HTERT RPE-1 (cell line): ENCODE results near the gene CRLF2.
"Not testable (repeated sequence)": the region's sequence is repeated elsewhere in the genome, so short reads cannot be mapped to it uniquely, and the experiment has no call there.

Source experiments
- in situ Hi-C: fragments of 300-500 bp; cut with MboI; formaldehyde crosslinking; loops from 4 replicates; pipeline ENCODE4 v1.14.3; 2020; ENCODE audit warnings: low sequenced_read_pairs

The CRLF2 gene

GRCh38 chrX:1215123-1215823 lies 2.8 kb upstream of the CRLF2 start:
- in situ Hi-C loops: no loop called here

DNA sequence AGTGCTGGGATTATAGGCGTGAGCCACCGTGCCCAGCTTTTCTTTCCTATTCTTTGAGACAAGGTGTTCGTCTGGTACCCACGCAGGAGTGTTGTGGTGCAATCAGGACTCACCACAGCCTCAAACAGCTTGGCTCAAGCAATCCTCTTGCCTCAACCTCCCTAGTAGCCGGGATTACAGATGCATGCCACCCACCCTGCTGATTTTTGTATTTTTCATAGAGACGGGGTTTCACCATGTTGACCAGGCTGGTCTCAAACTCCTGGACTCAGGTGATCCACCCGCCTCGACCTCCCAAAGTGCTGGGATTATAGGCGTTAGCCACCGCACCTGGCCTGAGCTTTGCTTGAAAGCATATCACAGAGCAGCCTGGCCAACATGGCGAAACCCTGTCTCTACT lies 1.5 kb upstream of the CRLF2 start:
- in situ Hi-C loops: no loop called here

GRCh38 chrX:1210844-1211243 lies 1.6 kb downstream of the CRLF2 start:
- in situ Hi-C loops: no loop called here

- in situ Hi-C loops: no loop called here
Observed at GRCh38 chrX:1207496-1208025, 4.9 kb downstream of the CRLF2 start.

- in situ Hi-C loops: no loop called here
Observed at GRCh38 chrX:1205681-1206611, 6.5 kb downstream of the CRLF2 start.

GRCh38 chrX:1202251-1202650 lies 10.2 kb downstream of the CRLF2 start:
- in situ Hi-C loops: no loop called here

GRCh38 chrX:1196436-1196835 lies 16.0 kb downstream of the CRLF2 start:
- in situ Hi-C loops: no loop called here

GRCh38 chrX:1192196-1192595 lies 20.3 kb downstream of the CRLF2 start:
- in situ Hi-C loops: not testable (repeated sequence)

GRCh38 chrX:1190596-1191145 lies 21.8 kb downstream of the CRLF2 start:
- in situ Hi-C loops: no loop called here

GRCh38 chrX:1185561-1185960 lies 26.9 kb downstream of the CRLF2 start:
- in situ Hi-C loops: no loop called here

- in situ Hi-C loops: no loop called here
Observed at GRCh38 chrX:1182211-1182610, 30.2 kb downstream of the CRLF2 start.

GRCh38 chrX:1181661-1182060 lies 30.8 kb downstream of the CRLF2 start:
- in situ Hi-C loops: not testable (repeated sequence)

GRCh38 chrX:1181170-1181569 lies 31.3 kb downstream of the CRLF2 start:
- in situ Hi-C loops: no loop called here

- in situ Hi-C loops: no loop called here
Observed at GRCh38 chrX:1178580-1179057, 33.8 kb downstream of the CRLF2 start.

GRCh38 chrX:1176531-1177320 lies 35.7 kb downstream of the CRLF2 start:
- in situ Hi-C loops: not testable (repeated sequence)

DNA sequence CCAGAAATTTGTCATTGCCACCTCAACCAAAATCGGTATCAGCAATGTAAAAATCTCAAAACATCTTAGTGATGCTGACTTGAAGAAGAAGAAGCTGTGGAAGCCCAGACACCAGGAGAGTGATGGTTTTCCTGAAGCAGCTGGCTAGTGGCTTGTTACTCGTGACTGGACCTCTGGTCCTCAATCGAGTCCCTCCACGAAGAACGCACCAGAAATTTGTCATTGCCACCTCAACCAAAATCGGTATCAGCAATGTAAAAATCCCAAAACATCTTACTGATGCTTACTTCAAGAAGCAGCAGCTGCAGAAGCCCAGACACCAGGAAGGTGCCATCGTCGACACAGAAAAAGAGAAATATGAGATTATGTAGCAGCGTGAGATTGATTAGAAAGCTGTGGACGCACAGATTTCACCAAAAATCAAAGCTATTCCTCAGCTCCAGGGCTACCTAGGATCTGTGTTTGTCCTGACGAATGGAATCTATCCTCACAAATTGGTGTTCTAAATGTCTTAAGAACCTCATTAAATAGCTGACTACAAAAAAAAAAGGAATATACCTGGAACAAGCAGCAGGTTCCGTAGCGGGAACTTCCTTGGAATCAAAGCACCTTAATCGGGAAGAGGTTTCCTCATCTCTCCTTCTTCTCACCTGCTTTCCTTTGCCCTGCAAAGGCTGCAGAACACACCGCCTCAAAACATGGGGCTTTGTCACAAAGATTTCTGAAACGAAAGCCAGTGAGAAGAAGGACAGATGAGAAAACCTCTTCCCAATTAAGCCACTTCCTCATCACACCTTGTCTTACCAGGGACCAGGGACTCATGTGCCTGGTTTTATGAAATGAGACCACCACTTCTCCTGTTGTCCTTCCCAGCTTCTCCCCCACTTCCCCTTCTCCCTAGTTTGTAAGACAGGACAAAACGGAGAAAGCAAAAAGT lies 37.6 kb downstream of the CRLF2 start:
- in situ Hi-C loops: not testable (repeated sequence)

- in situ Hi-C loops: not testable (repeated sequence)
Observed at GRCh38 chrX:1173435-1173834, 39.0 kb downstream of the CRLF2 start.

DNA sequence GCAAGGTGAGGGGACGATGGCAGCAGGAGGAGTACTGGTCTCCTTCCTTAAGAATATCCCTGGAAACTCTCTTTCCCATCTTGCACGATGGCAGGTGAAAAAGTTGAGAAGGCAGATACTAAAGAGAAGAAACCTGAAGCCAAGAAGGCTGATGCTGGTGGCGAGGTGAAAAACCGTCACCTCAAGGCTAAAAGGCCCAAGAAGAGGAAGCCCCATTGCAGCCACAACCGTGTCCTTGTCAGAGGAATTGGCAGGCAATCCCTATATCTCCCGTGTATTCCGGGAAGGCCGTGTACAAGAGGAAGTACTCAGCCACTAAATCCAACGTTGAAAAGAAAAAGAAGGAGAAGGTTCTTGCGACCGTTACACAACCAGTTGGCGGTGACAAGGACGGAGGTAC lies 40.0 kb downstream of the CRLF2 start:
- in situ Hi-C loops: no loop called here

- in situ Hi-C loops: not testable (repeated sequence)
Observed at GRCh38 chrX:1171915-1172314, 40.5 kb downstream of the CRLF2 start.

GRCh38 chrX:1170243-1170642 lies 42.2 kb downstream of the CRLF2 start:
- in situ Hi-C loops: no loop called here
